HepG2 (cell line): ENCODE measurements around the gene C18orf63. TPM values are rescaled to one million over a fixed set of nuclear protein-coding genes. Genes with fewer than 3 reads are reported as not detected.
A peak's percentile ranks its signal among the peaks of the same experiment; 100 is the strongest.

ENCODE experiments used
- ATAC-seq: fragments of 200-7000 bp; cut with Tn5 transposase; 3 replicates; pipeline ENCODE4 v1.9.1; 2020; ENCODE audit warnings: mild to moderate bottlenecking, moderate library complexity
- BruUV-seq: library from RNA; stranded (reverse); fragments of 400-500 nt; replicated peaks from 2 replicates; lab custom pipeline; 2021; lab: Mats Ljungman, UMichigan
- CTCF ChIA-PET: fragments of 300-600 bp; formaldehyde crosslinking; extraction: SDS; loops from one replicate; lab custom pipeline; 2021; ENCODE audit warnings: low total read pairs, inconsistent platforms, low intra/inter-chr PET ratio; lab: Yijun Ruan, JAX
- POLR2A ChIA-PET: fragments of 350-600 bp; sonication (Branson Sonifier 250); formaldehyde crosslinking; loops from one replicate; lab custom pipeline; 2020; ENCODE audit warnings: antibody characterized with exemption, inconsistent platforms; lab: Yijun Ruan, JAX
- DNase-seq: peaks from one replicate; pipeline ENCODE4 v3.0.0-alpha.2; 2015; ENCODE audit warnings: low spot score
- FAIRE-seq: peaks from 3 replicates; lab custom pipeline; 2011; peaks lifted over from hg19 to GRCh38; lab: Jason Lieb, UNC
- H2AFZ ChIP-seq: one replicate; pipeline ENCODE4 v1.6.1; 2011; ENCODE audit warnings: low read length, inconsistent platforms
- H3K27ac ChIP-seq: fragments of 300-600 bp; 3 replicates; pipeline ENCODE4 v1.8.0; 2011; ENCODE audit warnings: mixed run types, mild to moderate bottlenecking, mixed read lengths, low read length, inconsistent platforms; ENCODE audit not compliant: insufficient read depth; ENCODE audit errors: extremely low read length
- H3K27me3 ChIP-seq, 2 experiments: fragments of 200-600 bp in 1 of 2; 2 replicates in 1 of 2; 3 replicates in 1 of 2; pipeline versions ENCODE4 v1.6.0 to v1.8.0; 2011; ENCODE audit warnings: low read length in 2 of 2, mild to moderate bottlenecking in 2 of 2, moderate library complexity in 2 of 2, inconsistent platforms in 1 of 2; ENCODE audit not compliant: insufficient read depth in 2 of 2, control insufficient read depth in 1 of 2
- H3K36me3 ChIP-seq, 2 experiments: fragments of 200-600 bp in 1 of 2; replicated peaks in 1 of 2; 2 replicates in 1 of 2; 3 replicates in 1 of 2; pipeline versions ENCODE4 v1.5.1 to v1.8.0; 2011; ENCODE audit warnings: low read length in 2 of 2, inconsistent platforms in 1 of 2; ENCODE audit not compliant: insufficient read depth in 2 of 2, control insufficient read depth in 1 of 2
- H3K4me1 ChIP-seq: 2 replicates; pipeline ENCODE4 v1.5.1; 2012; ENCODE audit warnings: low read length, inconsistent platforms; ENCODE audit not compliant: insufficient read depth
- H3K4me2 ChIP-seq: 2 replicates; pipeline ENCODE4 v1.6.0; 2011; ENCODE audit warnings: low read depth, low read length, inconsistent platforms
- H3K4me3 ChIP-seq, 3 experiments: fragments of 200-600 bp in 1 of 3; sonication (generic), shearing (Covaris generic) in 1 of 3; replicated peaks in 1 of 3; 2 replicates each; pipeline ENCODE4 v1.5.1; 2011 to 2016; ENCODE audit warnings: low read length in 3 of 3, inconsistent platforms in 2 of 3, low read depth in 2 of 3, mild to moderate bottlenecking in 2 of 3, control low read depth in 1 of 3, mixed read lengths in 1 of 3; ENCODE audit not compliant: insufficient read depth in 1 of 3
- H3K79me2 ChIP-seq: one replicate; pipeline ENCODE4 v1.6.1; 2011; ENCODE audit warnings: low read length, inconsistent platforms; ENCODE audit not compliant: insufficient read depth
- H3K9ac ChIP-seq: 2 replicates; pipeline ENCODE4 v1.6.0; 2011; ENCODE audit warnings: mild to moderate bottlenecking, low read depth, low read length, inconsistent platforms; ENCODE audit not compliant: insufficient read depth
- H3K9me3 ChIP-seq: 2 replicates; pipeline ENCODE4 v1.5.1; 2012; ENCODE audit warnings: mild to moderate bottlenecking, low read length
- H4K20me1 ChIP-seq: 2 replicates; pipeline ENCODE4 v1.6.0; 2011; ENCODE audit warnings: inconsistent platforms, mild to moderate bottlenecking, low read length, moderate library complexity; ENCODE audit not compliant: insufficient read depth
- ATF5 ChIP-seq: sonication (generic); formaldehyde crosslinking; IDR thresholded peaks from 2 replicates; pipeline ENCODE4 v1.4.0; 2020; ENCODE audit warnings: mild to moderate bottlenecking, low read depth, missing genetic modification reagents
- FOSL1 ChIP-seq: sonication (generic); formaldehyde crosslinking; IDR thresholded peaks from 2 replicates; pipeline ENCODE4 v1.9.0; 2021; ENCODE audit warnings: missing genetic modification reagents, borderline replicate concordance
- HDAC1 ChIP-seq: sonication (generic); formaldehyde crosslinking; IDR thresholded peaks from 2 replicates; pipeline ENCODE4 v1.5.1; 2020; ENCODE audit warnings: mild to moderate bottlenecking, missing genetic modification reagents
- IKZF4 ChIP-seq: sonication (generic); formaldehyde crosslinking; IDR thresholded peaks from 2 replicates; pipeline ENCODE4 v1.5.1; 2020; ENCODE audit warnings: borderline replicate concordance, mild to moderate bottlenecking, low read depth, missing genetic modification reagents; ENCODE audit errors: not compliant biosample characterization
- SCMH1 ChIP-seq: sonication (generic); formaldehyde crosslinking; IDR thresholded peaks from 2 replicates; pipeline ENCODE4 v1.9.0; 2021; ENCODE audit warnings: missing genetic modification reagents, mild to moderate bottlenecking, borderline replicate concordance
- SRF ChIP-seq: IDR thresholded peaks from 2 replicates; pipeline ENCODE4 v1.6.1; 2011; ENCODE audit warnings: mild to moderate bottlenecking, low read depth, low read length, moderate library complexity
- ZBTB20 ChIP-seq: sonication (generic); formaldehyde crosslinking; IDR thresholded peaks from 2 replicates; pipeline ENCODE4 v1.8.1; 2023; ENCODE audit warnings: missing genetic modification reagents, low read depth, mild to moderate bottlenecking, borderline replicate concordance
- ZKSCAN8 ChIP-seq: IDR thresholded peaks from 2 replicates; pipeline ENCODE4 v1.6.1; 2016; ENCODE audit warnings: borderline replicate concordance, missing genetic modification reagents, missing compliant biosample characterization
- ZNF20 ChIP-seq: sonication (generic); formaldehyde crosslinking; IDR thresholded peaks from 2 replicates; pipeline ENCODE4 v1.4.0; 2020; ENCODE audit warnings: mild to moderate bottlenecking, moderate library complexity, missing genetic modification reagents
- ZNF549 ChIP-seq: sonication (generic); formaldehyde crosslinking; IDR thresholded peaks from 2 replicates; pipeline ENCODE4 v1.5.0; 2020; ENCODE audit warnings: missing genetic modification reagents
- ZNF615 ChIP-seq: sonication (generic); formaldehyde crosslinking; IDR thresholded peaks from 2 replicates; pipeline ENCODE4 v1.5.0; 2020; ENCODE audit warnings: mild to moderate bottlenecking, missing genetic modification reagents, borderline replicate concordance
- ZNF660 ChIP-seq: sonication (generic); formaldehyde crosslinking; IDR thresholded peaks from 2 replicates; pipeline ENCODE4 v1.5.1; 2020; ENCODE audit warnings: mild to moderate bottlenecking, low read depth, missing genetic modification reagents, borderline replicate concordance
- ZNF746 ChIP-seq: sonication (generic); formaldehyde crosslinking; IDR thresholded peaks from 2 replicates; pipeline ENCODE4 v1.8.0; 2022; ENCODE audit warnings: mild to moderate bottlenecking, missing genetic modification reagents
- WGBS: methylation state at CpG from one replicate; pipeline ENCODE4 v1.1.6; 2017; ENCODE audit warnings: low lambda C conversion rate; 5-methylcytosine and 5-hydroxymethylcytosine counted together
- in situ Hi-C: cut with HindIII; loops from 2 replicates; pipeline ENCODE4 v1.10.0; 2017; ENCODE audit warnings: low pct_unique_long_range_greater_than_20kb; ENCODE audit not compliant: extremely low pct_ligation_motif_present
- intact Hi-C: fragments of 100-400 bp; cut with micrococcal nuclease; formaldehyde crosslinking; loops from one replicate; pipeline ENCODE4 v1.10.0; 2022; ENCODE audit not compliant: unreplicated experiment
- polyA plus RNA-seq, 8 experiments: library from polyadenylated mRNA; depleted of rRNA in 3 of 8; stranded (reverse) in 7 of 8; unstranded in 1 of 8; fragments of >200 nt; fragmentation: Illumina TruSeq in 4 of 8; extraction: Trizol in 4 of 8; gene quantifications; 2 replicates each; pipeline versions ENCODE4 v1.2.1 to v1.2.3, GENCODE V29; 2011 to 2016; ENCODE audit warnings: low read depth in 4 of 8, missing spikeins in 1 of 8, mixed read lengths in 1 of 8; ENCODE audit not compliant: insufficient read depth in 1 of 8
- total RNA-seq, 5 experiments: library from RNA; depleted of rRNA; stranded (reverse); fragments of >200 nt; fragmentation: Illumina TruSeq; extraction: Trizol; gene quantifications; 2 replicates each; pipeline ENCODE4 v1.2.3, GENCODE V29; 2016; ENCODE audit warnings: low read depth in 1 of 5
- TF ChIP-seq, protein P1 (sequence below): conservative IDR thresholded peaks from 2 replicates; pipeline ENCODE4 v1.6.1; 2018; ENCODE audit warnings: missing genetic modification reagents
- TF ChIP-seq, protein P2 (sequence below): IDR thresholded peaks from 2 replicates; pipeline ENCODE4 v1.6.1; 2016; ENCODE audit warnings: missing compliant biosample characterization, missing genetic modification reagents, borderline replicate concordance
- TF ChIP-seq, protein P3 (sequence below): sonication (generic); formaldehyde crosslinking; conservative IDR thresholded peaks from 2 replicates; pipeline ENCODE4 v1.4.0; 2020; ENCODE audit warnings: mild to moderate bottlenecking, missing genetic modification reagents, moderate library complexity

Gene C18orf63
- total and polyA plus RNA-seq, 2 of the 13 experiments (the other 11 are each of a cell fraction or from before 2014, with no cell fraction given) = 0.01 TPM; not detected in 1

DNA sequence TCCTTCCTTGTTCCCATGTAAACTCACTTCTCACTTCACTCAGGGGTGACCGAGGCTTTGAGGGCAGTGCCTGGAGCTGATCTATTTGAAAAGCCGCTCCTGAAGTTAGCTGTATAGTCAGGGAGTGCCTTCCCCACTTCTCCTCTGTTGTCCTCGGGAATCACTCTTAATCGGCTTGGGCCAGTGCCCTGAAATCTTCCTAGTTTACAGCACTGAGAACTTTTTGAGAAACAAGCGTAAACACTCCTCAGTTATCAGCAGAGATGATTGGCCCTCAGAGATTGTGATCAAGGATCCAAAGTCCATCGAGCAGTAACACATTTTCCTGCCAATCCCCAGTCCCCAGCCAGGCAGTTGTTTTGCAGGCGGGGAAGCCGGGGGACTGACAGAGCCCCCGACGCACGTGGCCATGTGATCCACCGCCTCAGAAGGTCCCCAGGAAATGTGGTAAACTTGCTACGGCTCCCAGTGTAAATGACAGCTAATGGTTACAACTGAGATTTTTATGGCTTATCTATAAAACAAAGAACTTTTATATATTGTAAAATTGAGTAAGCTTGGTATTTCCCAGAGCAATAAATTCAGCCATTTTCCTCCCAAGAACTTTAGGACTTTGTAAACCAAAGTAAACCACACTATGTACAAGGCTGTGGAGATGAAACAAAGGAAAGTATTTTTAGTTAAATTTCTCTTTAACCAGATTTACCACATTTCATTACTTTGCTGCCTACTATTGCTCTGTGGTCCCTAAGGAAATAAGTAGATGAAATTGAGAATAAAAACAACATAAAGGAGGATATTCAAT lies 53.5 kb downstream of the C18orf63 start:
- WGBS = 0% methylated on average over 9 of the region's 13 CpGs
- H3K4me2 ChIP-seq = peak overlapping the region; percentile 82
- H3K4me3 ChIP-seq = peak overlapping the region; percentile 31 to 51 (median 46)
- H2AFZ ChIP-seq = peak overlapping the region; percentile 66
- BruUV-seq = no TSS peak
- FAIRE-seq (peak; percentile 78), ATAC-seq (peak; percentile 87), DNase-seq (peak; percentile 70)
- H3K36me3 ChIP-seq = no peaks in the 10 kb centered on the region
- H3K27ac ChIP-seq = peak overlapping the region; percentile 38
- CTCF ChIA-PET = no interaction called here
- H3K27me3 ChIP-seq = peaks cover 2 to 5% of the 10 kb centered on the region in 2 experiments; a peak in 2 of 5 replicates
- in situ Hi-C loops = loop anchor here (5.0 kb wide), 1 partner anchor 118 kb away; no protein-coding TSS in a partner anchor
- no peaks in the 10 kb centered on the region for H3K9me3 ChIP-seq
- intact Hi-C loops = no loop called here
- POLR2A ChIA-PET = interaction anchor here (1.1 to 1.4 kb wide), 2 partner anchors 127 to 173 kb away, joined by 3 to 5 read pairs; partner anchors contain the start of gene CNDP2
- H4K20me1 ChIP-seq = no peaks in the 10 kb centered on the region
- no peak overlapping the region; the same call in 1 of the 2 replicates for H3K9ac ChIP-seq
- H3K4me1 ChIP-seq = peaks cover 29% of the 10 kb centered on the region
- no peaks in the 10 kb centered on the region for H3K79me2 ChIP-seq
- no peak for TF ChIP-seq ATF5 (CRISPR knock-in tag)
- TF ChIP-seq ZNF615 (CRISPR knock-in tag) = no peak
- TF ChIP-seq ZKSCAN8 = no peak
- TF ChIP-seq FOSL1 (CRISPR knock-in tag) = no peak
- TF ChIP-seq ZNF20 (CRISPR knock-in tag) = no peak
- TF ChIP-seq ZNF660 (CRISPR knock-in tag) = no peak
- no peak for TF ChIP-seq SRF
- TF ChIP-seq SCMH1 (CRISPR knock-in tag) = no peak
- no peak for TF ChIP-seq ZBTB20 (CRISPR knock-in tag)
- TF ChIP-seq, protein P1, sequence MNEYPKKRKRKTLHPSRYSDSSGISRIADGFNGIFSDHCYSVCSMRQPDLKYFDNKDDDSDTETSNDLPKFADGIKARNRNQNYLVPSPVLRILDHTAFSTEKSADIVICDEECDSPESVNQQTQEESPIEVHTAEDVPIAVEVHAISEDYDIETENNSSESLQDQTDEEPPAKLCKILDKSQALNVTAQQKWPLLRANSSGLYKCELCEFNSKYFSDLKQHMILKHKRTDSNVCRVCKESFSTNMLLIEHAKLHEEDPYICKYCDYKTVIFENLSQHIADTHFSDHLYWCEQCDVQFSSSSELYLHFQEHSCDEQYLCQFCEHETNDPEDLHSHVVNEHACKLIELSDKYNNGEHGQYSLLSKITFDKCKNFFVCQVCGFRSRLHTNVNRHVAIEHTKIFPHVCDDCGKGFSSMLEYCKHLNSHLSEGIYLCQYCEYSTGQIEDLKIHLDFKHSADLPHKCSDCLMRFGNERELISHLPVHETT (CRISPR knock-in tag) = no peak
- TF ChIP-seq, protein P2, sequence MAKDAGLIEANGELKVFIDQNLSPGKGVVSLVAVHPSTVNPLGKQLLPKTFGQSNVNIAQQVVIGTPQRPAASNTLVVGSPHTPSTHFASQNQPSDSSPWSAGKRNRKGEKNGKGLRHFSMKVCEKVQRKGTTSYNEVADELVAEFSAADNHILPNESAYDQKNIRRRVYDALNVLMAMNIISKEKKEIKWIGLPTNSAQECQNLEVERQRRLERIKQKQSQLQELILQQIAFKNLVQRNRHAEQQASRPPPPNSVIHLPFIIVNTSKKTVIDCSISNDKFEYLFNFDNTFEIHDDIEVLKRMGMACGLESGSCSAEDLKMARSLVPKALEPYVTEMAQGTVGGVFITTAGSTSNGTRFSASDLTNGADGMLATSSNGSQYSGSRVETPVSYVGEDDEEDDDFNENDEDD (CRISPR knock-in tag) = peak; percentile 64; the same call in 1 of the 2 replicates
- TF ChIP-seq HDAC1 (CRISPR knock-in tag) = peak; percentile 53; the same call in 1 of the 2 replicates
- no peak for TF ChIP-seq ZNF746 (CRISPR knock-in tag)
- no peak for TF ChIP-seq ZNF549 (CRISPR knock-in tag)
- no peak for TF ChIP-seq IKZF4
- TF ChIP-seq, protein P3, sequence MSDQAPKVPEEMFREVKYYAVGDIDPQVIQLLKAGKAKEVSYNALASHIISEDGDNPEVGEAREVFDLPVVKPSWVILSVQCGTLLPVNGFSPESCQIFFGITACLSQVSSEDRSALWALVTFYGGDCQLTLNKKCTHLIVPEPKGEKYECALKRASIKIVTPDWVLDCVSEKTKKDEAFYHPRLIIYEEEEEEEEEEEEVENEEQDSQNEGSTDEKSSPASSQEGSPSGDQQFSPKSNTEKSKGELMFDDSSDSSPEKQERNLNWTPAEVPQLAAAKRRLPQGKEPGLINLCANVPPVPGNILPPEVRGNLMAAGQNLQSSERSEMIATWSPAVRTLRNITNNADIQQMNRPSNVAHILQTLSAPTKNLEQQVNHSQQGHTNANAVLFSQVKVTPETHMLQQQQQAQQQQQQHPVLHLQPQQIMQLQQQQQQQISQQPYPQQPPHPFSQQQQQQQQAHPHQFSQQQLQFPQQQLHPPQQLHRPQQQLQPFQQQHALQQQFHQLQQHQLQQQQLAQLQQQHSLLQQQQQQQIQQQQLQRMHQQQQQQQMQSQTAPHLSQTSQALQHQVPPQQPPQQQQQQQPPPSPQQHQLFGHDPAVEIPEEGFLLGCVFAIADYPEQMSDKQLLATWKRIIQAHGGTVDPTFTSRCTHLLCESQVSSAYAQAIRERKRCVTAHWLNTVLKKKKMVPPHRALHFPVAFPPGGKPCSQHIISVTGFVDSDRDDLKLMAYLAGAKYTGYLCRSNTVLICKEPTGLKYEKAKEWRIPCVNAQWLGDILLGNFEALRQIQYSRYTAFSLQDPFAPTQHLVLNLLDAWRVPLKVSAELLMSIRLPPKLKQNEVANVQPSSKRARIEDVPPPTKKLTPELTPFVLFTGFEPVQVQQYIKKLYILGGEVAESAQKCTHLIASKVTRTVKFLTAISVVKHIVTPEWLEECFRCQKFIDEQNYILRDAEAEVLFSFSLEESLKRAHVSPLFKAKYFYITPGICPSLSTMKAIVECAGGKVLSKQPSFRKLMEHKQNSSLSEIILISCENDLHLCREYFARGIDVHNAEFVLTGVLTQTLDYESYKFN (CRISPR knock-in tag) = peak; percentile 72
